Right lobe of liver (tissue), 4 donors: ENCODE measurements around the gene GSC.

Experiments
- POLR2A ChIP-seq: fragments of 450-650 bp; IDR thresholded peaks from one replicate; pipeline ENCODE4 v1.6.1; 2017; ENCODE audit warnings: antibody characterized with exemption, mild to moderate bottlenecking
- TF ChIP-seq, protein P1 (sequence below), 4 donors: fragments of 200-600 bp in 3 of 4; fragments of 450-650 bp in 1 of 4; IDR thresholded peaks; one replicate each; pipeline versions ENCODE4 v1.5.1 to v1.8.0; 2016 to 2022; ENCODE audit warnings: antibody characterized with exemption in 4 of 4, mild to moderate bottlenecking in 2 of 4
- donor health status: DM: no; HTN: no; CAD: no.
- donor health status: DM: no; HTN: no; CAD: no.
- donor health status: DM: no; HTN: yes; CAD: no.

DNA sequence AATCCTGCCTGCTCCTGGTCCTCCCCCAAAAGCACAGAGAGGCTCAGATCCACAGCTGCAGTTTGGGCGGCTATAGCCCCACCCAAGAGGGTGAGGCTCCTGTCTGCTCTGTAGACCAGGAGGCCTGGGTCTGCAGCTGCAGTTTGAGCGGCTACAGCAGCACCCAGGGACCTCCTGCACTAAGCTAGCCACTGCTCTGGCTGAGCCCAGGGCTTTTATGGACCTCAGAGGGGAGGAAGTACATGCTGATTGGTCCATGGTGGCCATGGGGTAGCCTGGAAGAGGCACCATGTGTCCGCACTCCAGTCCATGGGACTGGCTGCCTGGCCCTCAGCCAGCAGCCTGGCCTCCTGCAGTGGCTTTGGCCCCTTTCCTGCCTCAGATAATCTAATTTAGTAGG lies 49.6 kb upstream of the GSC start:
- TF ChIP-seq POLR2A = no peak
- TF ChIP-seq, protein P1, sequence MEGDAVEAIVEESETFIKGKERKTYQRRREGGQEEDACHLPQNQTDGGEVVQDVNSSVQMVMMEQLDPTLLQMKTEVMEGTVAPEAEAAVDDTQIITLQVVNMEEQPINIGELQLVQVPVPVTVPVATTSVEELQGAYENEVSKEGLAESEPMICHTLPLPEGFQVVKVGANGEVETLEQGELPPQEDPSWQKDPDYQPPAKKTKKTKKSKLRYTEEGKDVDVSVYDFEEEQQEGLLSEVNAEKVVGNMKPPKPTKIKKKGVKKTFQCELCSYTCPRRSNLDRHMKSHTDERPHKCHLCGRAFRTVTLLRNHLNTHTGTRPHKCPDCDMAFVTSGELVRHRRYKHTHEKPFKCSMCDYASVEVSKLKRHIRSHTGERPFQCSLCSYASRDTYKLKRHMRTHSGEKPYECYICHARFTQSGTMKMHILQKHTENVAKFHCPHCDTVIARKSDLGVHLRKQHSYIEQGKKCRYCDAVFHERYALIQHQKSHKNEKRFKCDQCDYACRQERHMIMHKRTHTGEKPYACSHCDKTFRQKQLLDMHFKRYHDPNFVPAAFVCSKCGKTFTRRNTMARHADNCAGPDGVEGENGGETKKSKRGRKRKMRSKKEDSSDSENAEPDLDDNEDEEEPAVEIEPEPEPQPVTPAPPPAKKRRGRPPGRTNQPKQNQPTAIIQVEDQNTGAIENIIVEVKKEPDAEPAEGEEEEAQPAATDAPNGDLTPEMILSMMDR (IDR thresholded peaks at IDR 0.05) = no peak
